Midbrain (tissue), 1 donor: Measurements from ENCODE around the gene MARCHF11.

Experiments
- DNase-seq: peaks from one replicate; lab custom pipeline; 2025; lab: John Stamatoyannopoulos, UW

MARCHF11 gene, protein sequence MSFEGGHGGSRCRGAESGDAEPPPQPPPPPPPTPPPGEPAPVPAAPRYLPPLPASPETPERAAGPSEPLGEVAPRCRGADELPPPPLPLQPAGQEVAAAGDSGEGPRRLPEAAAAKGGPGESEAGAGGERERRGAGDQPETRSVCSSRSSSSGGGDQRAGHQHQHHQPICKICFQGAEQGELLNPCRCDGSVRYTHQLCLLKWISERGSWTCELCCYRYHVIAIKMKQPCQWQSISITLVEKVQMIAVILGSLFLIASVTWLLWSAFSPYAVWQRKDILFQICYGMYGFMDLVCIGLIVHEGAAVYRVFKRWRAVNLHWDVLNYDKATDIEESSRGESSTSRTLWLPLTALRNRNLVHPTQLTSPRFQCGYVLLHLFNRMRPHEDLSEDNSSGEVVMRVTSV

DNA sequence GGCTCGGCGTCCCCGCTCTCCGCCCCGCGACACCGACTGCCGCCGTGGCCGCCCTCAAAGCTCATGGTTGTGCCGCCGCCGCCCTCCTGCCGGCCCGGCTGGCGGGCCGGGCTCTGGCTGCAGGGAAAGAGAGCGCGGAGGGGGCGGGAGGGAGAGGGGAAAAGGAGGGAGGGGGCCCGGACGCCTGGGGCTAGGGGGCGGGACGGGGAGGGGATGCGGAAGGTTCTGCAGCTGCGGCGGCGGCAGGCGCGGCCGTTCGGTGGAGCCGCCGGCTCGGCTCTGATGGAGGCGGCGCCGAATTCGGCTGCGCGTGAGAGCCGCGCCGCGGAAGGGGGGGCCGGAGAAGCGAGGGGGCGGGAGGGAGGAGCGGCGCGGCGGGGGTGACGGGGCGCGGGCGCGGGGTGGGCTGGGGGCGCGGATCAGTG, at the start of gene MARCHF11:
TSS of gene MARCHF11 (minus strand) at position 281 of the 425 bp plus-strand sequence. CDS start at position 65, 216 bp downstream.
- DNase-seq = no peak

DNA sequence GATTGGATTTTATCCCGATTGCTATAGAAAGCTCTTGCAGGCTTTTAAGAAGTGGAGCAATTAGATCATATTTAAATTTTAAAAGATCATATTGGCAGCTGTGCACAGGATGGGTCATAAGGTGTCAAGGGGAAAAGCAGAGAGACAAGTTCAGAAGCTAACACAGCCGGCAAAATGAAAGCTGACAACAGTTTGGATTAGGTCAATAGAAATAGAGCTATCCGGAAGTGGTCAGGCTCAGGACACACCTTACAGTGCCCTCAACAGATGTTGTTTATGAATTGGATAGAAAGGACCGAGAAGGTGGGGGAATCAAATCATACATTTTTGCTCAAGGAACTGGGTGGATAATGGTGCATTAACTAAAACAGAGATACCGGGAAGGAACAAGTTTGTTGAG, 46.3 kb upstream of the MARCHF11 start:
- no peak for DNase-seq

DNA sequence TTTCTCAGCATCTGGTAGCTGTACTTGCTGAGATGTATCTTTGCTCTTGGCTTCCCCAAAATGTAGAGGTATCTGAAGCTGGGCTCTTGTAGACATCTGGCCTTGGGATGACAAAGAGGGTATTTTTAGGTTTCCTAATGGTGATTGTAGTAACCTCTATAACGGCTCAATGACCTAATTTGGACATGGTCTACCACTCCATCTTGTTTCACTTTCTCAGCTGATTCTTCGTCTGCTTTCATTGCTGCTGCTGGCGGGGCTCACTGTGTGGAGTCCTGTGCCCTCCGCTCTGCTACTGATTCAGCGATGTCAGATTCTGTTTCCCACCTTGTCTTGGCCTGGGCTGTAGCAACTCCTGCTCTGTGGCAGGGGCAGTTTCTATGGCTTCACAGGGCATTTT, 12.7 kb upstream of the MARCHF11 start:
- DNase-seq = no peak

DNA sequence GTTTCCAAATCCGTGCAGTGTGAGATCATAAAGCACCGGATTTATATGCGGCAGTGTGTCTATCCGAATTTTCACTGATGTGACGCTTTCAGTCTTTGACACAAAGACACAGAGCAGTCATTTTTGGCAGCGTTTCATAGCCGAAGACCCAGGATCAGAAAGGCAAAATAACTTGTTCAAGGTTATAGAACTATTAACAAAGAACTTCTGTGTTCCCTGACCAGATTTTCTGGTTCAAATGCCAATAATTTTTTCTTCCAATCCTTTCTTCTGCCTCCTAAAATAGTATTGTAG, 1.1 kb upstream of the MARCHF11 start:
- DNase-seq = no peak

DNA sequence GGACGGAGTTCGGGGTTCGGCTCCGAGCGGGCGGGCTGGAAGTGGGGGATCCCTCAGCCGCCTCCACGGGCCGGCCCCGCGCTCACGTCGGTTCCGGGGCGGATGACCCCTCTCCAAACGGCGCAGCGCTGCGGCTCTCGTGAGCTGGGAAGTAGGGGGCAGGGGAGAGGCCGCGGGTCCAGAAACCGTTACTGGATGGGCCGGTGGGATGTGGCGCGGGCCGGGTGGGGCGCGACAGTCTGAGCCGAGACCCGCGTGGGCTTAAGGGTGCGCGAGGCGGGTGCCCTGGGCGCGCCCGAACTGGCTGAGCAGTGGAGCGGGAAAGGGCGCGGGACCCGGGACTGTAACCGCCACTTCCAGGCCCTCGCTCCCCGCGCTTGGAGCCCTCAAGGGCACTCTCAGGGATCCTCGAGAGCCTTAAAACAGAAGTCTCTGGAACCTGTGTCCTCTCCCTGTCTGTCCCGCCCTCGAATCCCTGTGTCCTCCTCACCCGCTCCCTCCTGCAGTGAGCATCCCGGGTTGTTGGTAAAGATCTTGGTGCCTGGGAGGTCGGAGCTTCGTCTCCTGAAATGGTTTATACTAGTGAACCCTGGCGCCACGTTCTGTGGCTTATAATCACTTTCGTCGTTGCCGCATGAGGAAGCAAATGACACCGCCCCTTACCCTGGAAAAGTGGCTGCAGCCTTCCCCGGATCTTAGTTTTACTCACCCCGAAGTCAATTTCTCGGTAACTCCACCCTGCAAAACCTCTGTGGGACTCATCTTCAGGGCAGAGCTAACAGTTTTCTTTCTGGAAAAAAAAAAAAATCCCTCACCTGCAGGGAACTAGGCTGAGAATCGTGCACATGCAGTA, 571 bp upstream of the MARCHF11 start:
- no peak for DNase-seq

DNA sequence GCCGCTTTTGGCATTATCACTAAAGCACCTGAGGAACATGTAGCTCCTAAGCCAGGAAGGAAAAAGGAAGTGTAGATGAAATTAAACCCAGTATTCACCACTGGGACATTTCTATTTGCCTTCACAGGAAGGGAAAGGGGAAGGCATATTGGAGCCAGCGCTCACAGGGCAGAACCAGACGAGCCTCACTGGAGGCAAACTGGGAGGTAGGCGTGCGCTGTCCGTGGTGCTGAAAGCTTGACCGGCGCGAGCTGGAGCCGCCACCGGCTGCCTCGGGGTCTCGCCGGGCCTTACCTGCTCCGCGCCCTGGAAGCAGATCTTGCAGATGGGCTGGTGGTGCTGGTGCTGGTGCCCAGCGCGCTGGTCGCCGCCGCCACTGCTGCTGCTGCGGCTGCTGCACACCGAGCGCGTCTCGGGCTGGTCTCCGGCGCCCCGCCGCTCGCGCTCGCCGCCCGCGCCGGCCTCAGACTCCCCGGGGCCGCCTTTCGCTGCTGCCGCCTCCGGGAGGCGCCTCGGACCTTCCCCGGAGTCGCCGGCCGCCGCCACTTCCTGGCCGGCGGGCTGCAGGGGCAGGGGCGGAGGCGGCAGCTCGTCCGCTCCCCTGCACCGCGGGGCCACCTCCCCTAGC, 732 bp downstream of the MARCHF11 start:
- peak; percentile 65 for DNase-seq

DNA sequence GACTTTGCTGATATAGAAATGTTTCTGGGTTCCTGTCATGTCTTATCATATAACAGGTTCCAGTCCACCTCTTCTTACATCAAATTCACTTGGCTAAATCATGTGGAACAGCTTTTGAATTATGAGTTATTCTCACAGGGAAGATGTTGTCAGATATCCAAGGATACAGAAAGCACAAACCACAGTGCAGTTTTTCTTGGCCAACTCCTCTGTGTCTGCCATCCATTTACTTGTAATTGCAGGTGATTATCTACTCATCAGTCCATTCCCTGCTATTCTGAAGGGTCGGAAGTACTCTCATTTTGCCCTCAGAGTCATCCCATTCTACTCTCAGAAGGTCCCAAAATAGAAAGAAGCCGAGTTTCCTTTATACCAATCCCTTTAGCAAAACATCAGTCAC, 10.0 kb downstream of the MARCHF11 start:
- no peak for DNase-seq

DNA sequence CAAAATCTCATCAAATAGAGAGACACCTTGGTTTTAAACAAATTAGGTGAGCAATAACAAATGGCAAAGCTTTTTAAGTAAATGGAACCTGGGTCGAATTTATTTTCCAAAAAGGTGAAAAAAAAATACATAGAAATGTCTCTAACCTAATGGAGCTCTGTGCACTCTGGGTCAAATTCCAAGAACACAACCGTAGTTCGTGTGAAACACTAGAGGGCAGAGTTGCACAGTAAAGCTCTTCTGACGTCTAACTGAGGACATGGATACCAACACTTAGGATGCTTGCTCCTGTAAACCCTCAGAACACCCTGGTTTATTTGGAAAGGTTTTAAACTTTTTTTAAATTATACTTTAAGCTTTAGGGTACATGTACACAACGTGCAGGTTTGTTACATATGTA, 18.9 kb downstream of the MARCHF11 start:
- DNase-seq = peak; percentile 48

DNA sequence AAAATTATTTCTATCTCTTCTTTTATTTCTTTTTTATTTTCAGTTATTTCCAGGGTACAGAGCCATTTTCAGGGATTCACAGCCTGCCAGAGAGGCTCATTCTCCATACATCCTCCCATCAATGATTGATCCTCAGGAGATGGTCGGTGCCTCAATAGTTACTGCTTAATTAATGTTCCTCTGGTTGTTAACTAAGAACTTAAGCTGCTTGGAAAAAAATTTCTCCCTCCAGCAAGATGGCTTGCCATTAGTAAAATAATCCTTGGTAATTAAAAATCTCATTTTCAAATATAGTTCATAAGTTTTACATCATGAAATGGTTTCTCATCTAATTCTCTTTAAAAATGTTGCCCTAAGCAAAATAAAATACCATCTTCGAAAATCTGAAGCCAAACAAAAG, 20.0 kb downstream of the MARCHF11 start:
- no peak for DNase-seq

DNA sequence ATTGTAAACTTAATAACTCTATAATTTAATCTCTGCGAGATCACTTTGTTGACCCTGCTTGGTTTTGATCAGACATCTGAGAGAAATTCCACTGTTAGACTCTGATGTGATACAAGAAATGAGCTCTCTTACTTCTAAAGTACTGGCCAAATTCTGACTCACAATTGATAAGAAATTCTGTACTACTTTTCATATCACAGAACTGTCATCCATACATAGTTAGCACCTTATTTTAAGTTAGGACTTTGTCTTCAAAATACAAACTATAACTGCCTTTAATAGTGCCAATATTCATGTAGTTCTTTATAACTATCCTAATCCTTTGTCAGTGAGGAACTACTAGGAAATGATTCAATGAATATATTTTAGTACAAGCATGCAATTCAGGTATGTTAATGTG, 23.4 kb downstream of the MARCHF11 start:
- no peak for DNase-seq

DNA sequence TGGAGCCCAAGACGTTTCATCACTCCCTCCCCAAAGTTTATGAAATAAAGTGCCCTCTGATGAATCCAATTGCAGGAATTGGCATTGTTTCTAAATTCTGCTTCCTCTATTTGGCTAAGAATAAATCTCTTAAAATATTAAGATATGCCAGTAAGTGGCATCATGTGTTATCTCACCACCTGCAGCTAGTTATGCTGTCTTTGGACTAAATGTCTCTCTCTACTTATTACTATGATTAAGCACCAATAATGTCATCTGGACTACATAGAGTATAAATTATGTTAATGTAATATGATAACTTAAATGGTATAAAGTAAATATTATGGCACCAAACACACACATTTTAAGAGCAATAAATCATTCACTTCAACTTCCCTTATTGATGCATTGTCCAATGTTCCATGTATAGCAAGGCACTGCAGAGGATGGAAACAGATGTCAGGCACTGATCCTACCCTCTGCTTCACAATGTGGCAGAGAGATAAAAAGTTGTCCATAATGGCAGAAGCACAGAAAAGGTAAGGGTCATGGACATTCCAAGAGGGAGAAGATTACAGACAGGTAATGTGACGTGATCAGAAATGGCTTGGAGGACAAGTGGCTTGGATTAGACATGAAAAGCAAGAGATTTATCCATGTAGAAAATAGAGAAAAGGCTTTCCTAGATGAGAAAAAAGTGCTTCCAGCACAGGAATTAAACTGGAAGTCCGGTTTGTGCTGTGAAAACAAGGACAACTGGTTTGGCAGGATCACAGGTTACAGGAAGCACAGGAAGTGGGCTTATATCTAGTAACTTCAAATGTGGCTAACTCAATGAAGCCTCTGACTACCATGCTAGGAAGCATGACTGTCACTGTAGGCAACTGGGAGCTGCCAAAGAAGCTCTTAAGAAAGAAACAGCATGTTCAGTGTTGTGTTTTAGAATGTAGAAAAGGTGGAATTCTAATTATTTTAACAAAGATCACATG, 26.7 kb downstream of the MARCHF11 start:
- DNase-seq = no peak

DNA sequence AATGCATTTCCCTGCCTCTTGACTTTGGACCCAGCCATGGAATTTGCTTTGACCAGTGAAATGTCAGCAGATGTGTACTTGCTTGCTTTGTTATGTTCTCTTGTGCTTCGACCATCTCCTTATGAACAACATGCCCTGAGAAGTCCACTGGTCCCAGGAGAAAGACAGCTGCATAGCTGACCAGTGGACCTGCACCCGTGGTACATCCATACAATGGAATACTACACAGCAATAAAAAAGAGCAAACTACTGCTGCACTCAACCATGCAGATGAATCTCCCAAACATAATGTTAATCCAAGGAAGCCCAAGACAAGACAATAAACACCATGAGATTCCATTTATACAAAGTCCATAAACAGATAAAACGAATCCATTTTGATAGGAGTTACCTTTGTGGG, 30.0 kb downstream of the MARCHF11 start:
- no peak for DNase-seq

DNA sequence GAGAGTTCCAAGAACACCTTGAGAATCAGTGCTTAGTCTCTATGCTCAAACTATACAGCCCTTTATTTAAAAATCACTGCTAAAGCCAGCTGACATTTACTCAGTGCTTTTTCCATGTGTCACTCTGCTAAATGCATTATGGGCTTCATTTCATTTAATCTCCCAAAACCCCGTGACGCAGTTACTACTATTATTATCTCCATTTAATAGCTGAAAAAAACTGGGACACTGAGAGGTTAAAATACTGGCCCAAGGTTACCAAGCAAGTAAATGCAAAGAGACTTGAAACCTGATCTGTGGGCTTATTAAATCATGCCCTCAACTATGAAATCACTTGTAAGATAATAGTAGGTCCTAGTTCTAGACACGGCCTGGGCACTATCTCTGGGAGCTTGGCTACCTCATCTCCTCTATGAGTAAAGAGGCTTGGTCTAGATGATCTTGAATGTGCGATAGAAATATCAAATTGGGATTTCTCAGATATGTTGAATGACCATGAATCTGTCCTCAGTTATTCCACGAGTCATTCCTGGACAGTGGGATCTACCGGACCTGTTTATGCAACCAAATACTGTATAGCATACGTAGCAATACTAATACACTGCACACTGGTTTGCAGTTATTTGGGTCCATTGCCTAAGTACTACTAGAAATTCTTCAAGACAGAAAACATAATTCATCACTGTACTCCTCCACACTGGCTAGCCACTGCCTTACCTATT, 32.3 kb downstream of the MARCHF11 start:
- DNase-seq = no peak

DNA sequence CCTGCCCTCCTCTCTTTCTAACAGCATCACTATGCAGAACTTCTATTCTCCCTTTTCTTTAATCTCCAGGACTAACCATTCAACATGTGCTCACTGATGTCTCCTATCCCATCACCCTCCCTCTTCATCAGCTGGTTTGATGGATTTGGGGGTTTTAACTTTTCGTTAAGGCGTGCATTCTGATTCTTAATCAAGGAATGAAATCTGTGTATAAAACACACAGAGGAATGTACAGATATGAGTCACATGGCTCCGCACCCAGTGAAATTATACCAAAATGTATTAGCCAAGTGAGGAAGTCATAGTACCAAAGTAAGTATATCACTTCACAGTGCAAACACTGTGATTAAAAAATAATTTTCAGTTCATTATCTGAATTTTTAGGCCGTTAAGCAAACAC, 35.2 kb downstream of the MARCHF11 start:
- no peak for DNase-seq

DNA sequence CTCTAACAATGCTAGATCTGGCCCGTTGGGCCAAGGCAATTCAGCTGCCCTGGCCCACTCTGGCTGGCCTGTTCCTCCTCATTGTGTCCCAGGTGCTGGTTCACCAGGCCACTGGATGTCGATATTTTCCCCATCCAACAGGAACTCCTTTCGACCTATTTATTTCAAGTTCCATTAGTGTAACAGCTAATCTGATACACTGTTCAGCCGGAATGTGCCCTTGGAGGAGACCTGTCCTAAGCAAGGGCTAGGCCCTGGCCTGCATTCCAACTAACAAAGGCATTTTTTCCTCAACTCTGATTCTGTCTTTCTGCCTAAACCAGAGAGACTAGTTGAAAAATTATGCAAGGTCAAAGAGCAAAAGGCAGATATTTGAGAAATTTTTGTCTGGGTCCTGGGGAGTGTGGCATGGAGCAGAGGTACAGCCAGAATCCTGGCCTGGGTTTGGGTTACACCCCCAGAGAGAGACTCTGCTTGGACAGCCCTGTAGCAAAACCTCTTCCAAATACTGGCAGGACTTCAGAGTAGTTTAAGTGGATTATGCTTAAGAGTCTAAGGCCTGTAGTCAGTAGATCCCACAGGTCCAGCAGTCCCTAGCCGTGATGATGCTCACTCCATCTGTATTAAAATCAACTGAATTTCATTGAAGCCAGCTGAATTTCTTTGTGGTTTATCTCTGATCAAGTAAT, 36.1 kb downstream of the MARCHF11 start:
- no peak for DNase-seq

DNA sequence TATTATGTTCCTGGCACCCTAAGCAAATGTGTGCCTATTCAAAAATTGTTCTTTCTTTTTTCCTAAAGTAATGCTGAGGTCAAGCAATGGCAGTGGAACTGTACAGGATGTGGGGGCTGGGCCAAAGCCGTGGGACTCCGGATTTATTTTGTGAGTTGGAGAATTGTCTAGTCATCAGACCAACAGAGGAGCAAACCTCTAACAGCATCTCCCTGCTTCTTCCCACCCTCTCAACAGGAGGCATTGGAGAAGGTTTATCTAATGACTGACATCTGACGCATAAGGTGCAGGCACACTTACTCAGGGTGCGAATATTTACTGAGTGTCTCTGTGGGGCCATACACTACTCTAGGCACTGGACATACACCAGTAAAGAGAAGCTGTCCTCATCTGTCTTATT, 38.6 kb downstream of the MARCHF11 start:
- no peak for DNase-seq

DNA sequence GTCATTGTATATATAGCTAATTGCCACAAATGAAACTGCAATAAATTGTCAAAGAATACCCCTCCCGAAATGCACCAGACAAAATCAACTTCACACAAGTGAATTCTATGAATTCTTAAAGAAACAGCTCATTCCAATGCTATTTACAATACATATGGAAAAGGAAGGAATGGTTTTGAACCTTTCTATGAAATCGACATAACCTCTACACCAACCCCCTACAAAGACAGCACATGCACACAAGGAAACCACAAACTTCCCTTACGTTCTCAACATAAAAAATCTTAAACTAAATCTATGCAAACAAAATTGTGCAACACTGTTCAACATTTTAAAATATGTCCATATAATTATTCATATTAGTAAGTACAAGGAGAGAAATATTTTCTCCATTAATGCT, 39.2 kb downstream of the MARCHF11 start:
- DNase-seq = no peak

DNA sequence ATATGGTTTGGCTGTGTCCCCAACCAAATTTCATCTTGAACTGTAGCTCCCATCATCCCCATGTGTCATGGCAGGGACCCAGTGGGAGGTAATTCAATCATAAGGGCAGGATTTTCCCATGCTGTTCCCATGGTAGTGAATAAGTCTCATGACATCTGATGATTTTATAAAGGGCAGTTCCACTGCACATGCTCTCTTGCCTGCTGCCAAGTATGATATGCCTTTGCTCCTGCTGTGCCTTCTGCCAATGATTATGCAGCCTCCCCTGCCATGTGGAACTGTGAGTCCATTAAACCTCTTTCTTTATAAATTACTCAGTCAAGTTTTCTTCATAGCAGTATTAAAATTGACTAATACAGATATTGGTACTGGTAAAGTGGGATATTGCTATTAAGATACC, 42.4 kb downstream of the MARCHF11 start:
- no peak for DNase-seq

DNA sequence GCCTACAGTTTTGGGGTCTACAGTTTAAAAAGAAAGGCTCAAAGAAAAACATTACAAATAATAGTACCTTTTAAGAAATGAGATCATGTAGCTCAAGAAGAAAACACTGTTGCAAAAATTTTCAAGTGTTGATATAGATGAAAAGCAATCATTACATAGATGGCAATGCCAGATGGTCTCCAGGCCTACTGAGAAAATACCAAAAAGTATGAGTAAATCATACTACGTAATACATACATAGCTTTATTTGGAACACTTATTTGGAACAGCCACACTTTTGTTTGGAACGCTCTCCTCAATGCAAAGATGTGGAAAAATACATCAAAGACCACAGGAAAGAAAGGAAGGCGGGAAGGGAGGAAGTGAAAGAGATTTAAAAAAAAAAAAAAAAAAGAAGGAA, 44.1 kb downstream of the MARCHF11 start:
- DNase-seq = no peak

DNA sequence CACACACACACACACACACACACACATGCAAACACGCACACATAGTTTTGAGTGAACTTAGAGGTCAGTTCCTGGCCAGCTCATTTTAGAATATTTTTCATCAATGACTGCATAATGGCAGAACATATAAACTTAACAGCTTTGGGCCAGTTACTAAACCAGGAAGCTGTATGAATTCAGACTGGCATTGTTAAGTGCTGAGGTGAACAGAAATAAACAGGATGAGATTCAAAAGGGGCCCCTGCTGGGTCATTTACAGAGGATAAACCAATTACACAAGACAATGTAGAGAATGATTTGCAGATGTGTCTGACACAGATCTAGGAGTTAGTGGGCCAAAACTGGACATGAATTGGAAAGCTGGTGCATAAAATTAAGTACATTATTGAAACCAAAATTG, 44.6 kb downstream of the MARCHF11 start:
- no peak for DNase-seq
